ENCODE data around the gene RASAL2.
"Not testable (repeated sequence)": the region's sequence is repeated elsewhere in the genome, so short reads cannot be mapped to it uniquely, and the experiment has no call there.

The RASAL2 gene

DNA sequence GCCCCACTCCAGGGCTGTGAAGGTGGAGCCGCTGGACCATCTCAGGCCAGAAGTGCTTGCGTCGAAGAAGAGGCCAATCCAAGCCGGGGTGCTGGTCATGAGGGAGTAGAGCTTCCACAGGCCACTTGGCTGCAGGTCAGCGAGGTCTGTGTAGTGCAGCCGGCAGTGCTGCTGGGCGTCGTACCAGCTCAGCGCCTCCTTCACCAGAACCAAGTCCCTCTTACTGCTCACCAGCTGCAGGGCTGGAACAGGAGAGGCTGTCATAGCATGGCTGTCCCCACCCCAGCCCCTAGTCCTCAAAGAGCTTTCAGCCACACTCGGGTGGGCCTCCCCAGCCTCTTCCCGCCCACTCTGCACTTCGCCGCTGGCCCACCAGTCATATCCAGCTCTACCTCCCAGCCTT, 400.7 kb downstream of the RASAL2 start:
- no peak for DNase-seq (ENCODE audit: low read depth)

DNA sequence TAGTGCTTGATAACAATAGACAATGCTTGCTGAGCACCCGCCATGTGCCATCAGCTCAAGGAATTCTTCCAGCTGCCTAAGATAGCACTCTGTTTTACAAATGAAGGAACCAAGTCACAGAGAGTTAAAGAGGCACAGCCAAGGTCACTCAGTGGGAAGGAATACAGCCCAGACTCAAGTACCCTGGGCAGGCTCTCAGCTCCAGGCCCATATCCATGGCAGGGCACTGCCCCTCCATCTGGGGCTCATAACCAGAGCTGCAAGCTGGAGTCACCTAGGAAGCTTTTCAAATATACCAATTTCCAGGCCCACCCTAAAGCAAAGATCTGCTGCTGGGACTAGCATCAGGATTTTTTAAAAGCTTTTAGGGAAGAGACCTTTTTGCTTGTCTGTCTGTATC, 401.3 kb downstream of the RASAL2 start:
- DNase-seq (ENCODE audit: low read depth): no peak

DNA sequence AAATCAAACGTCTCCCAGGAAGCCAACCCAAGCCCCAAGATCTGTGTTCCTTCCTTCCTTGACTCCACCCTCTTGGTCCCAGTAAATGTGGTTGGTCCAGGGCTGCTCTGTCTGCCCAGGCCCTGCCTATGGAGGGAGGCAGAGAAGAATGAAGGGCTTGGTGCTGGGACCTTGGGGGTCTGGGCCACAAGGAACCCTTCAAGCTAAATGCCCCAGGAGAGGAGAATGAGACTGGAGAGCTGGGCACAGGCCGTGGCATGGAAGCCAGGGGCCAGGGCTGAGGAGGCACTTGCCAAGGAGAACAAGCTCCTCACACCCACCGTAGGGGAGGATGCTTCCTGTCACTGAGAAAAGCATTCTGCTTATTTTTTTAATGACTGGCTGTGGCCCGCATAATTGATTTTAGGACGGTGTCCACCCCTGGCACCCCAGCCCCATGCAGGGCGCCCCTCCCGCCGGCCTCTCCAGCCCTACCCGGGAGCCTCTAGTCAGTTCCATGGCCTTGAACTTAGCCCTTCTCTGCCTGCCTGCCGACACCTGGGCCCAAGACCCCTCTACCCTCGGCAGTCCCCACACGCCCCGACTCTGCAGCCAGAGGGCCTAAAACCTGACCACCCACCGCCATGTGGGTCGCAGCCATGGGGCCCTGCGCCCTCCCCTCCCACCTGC, 402.0 kb downstream of the RASAL2 start:
- no peak for DNase-seq (ENCODE audit: low read depth)

DNA sequence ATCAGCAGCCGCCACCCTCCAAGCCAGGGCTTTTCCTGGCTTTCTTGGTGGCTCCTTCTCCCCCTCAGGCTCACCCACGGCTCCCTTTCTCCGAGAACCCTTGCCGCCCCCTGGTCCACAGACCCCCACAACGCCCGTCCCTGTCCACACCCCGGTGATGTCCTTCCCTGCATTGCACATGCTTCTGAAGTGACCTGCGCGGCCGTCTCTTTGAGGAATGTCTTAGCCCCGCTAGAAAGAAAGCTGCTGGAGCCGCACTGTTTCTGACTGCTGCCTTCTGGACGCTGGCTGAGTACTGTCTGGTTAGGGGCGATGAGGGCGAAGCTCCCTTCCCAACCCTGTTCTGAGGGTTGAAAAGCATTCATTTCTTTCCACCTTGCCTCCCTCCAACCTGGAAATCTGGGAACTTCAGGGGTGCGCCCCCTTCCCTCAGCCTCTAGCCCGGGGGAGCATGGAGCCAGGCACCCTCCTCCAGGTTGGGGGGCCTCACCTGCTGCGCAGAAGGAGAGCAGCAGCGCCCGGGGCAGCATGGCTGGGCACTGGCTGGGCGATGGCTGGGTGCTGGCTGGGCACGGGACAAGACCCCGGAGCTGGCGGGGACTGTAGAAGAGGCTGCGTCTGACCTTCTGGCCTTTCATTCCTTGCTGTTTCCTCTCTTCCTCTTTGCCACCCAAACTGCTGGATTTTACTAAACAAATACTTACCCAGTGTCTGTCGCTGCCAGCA, 402.7 kb downstream of the RASAL2 start, which contains the start of gene CLEC20A:
Gene CLEC20A (minus strand): TSS at position 555 of the 726 bp plus-strand sequence. CDS start 25 bp downstream, at position 530.
- no peak for DNase-seq (ENCODE audit: low read depth)

DNA sequence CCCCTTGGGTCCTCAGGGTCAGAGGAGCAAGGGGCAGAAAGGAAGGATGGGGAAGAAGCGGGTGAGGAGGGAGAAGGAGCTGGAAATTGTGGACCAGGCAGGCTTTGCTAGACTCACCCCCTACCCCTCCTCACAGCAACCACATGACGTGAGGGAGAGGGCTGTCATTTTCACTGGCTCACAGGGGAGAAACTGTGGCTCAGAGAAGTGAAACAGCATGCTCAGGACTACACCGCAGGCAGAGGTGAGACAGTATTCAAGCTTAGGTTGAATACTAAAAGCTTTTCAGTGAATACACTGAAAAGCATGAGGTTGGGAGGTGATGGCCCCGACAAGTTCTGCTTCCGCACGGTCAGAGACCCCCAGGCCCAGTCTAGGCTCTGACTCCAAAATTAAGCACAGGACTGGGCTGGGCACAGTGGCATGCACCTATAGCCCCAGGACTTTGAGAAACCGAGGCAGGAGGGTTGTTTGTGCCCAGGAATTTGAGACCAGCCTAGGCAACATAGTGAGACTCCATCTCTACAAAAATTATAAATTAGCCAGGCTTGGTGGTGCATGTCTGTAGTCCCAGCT, 404.1 kb downstream of the RASAL2 start:
- no peak for DNase-seq (ENCODE audit: low read depth)

DNA sequence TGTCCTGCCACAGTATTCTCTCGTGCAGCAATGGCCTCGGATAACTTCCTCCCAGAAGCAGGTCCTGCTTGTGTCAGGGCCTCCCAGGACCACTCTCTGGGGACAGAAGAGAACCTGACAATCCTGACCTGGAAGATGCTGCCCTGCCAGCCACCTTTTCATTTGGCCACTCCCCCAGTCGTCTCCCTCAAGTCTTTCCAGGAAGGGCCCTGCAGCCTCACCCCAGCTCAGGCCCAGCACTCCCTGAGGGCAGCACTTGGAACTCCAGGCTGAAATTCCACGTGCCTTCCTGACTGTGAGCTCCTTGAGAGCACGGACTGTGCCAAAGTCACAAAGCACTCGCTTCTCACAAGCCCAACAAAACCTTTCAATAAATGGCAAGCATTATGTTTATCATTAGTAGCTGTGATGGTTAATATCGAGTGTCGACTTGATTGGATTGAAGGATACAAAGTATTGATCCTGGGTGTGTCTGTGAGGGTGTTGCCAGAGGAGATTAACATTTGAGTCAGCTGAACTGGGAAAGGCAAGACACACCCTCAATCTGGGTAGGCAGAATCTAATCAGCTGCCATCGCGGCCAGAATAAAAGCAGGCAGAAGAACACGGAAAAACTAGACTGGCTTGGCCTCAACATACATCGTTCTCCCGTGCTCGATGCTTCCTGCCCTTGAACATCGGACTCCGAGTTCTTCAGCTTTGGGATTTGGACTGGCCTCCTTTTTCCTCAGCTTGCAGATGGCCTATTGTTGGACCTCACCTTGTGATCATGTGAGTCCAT, 405.2 kb downstream of the RASAL2 start:
- no peak for DNase-seq (ENCODE audit: low read depth)

DNA sequence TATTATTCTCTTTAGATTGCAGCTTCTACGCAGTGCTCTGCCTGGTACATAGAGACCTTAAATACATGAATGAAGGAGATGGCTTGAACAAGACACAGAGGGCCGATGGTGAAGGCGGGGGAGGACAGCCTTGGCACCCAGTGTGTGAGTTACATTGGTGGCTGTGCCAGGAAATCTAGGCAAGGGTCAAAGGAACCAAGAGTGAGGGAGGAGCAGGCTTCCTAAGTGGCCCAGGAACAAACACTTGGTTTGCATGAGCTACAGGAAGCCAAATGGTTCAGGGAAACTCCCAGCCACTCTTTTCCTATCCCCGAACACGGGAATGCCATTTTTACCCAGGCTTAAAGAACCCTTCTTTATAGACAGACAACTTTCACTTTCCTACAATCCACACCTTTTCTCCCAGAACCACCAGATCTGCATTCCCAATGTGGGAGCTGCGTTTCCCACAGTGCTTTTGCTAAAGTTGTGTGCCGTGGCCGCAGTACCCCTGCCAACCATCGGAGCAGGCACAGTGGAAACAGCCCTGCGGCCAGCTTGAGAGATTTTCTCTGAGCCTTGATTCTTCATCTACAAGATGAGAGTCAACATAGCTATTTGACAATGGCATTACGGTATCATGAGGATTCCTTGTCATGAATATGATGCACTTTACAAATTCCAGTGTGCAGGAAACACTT, 406.3 kb downstream of the RASAL2 start:
- DNase-seq (ENCODE audit: low read depth): no peak

DNA sequence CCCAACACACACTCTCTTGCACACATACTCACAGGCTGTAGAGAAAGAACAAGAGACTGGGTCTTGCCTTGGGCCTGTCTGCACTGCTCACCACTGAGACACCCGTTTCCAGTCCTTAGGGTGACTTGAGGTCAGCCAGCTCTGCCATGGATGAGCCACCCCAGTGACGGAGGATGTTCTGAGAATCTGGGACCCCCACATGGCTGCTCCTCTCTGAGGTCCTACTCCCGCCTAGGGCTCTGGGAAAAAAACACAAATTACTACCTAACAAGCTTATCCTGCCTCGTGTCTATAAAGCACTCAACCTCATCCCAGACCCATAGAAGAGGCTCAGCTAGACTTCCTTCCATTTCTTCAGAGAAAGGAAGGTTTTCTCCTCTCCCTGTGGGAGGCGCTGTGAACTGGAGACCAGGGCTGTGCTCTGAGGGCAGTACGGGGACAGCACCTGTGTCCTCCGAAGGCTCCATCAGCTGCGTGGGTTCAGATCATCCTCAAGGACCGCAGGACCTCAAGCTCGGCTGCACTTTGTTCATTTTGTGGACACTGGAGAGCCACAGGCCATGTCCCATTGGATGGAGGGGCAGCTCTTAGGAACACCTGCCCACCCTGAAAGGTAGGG, 407.1 kb downstream of the RASAL2 start:
- no peak for DNase-seq (ENCODE audit: low read depth)

DNA sequence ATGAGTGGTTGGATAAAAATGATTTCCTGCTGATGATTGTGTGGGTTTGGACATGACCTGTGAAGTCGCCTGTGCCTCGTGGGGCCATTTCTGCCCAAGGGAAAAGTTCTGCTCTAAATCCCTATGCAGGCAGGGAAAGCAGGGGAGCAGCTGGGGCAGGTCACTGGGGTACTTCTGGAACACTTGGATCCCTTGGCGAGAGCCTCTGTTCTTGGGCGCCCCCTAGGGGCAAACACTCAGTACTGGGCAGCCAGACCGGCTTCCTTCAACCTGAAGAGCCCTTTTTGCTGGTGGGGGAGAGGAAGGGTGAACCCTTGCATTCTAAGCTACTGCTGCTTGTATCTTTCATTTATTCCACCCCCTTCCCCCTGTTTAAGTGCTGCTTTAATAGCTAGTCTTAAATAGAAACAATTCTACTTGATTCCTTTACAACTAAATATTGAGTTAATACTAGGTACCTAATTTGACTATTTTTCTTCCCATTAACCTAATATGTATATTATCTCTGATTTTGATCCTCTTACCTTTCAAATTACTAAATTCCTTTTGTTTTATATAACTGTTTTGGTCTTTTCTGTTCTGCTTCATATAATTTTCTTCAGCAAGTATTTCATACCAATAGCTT, 407.9 kb downstream of the RASAL2 start:
- DNase-seq (ENCODE audit: low read depth): peak; percentile 31

DNA sequence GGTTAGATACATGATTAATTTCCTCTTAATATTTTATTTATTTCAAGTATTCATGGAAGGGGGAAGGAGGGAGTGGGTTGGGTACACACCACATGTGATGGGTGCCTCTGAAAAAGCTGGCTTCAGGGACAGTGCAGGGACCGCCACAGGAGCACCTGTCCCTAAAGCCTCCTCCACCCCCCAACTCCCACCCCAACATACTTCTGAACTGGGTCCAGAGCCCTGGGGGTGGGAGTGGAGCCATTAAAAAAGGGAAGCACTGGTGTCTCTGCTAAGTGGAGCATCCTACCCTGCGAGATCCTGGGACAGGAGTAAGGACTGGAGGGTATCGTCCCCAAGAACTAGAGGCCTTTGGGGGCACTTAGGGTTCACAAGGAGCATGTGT, 408.4 kb downstream of the RASAL2 start:
- no peak for DNase-seq (ENCODE audit: low read depth)

DNA sequence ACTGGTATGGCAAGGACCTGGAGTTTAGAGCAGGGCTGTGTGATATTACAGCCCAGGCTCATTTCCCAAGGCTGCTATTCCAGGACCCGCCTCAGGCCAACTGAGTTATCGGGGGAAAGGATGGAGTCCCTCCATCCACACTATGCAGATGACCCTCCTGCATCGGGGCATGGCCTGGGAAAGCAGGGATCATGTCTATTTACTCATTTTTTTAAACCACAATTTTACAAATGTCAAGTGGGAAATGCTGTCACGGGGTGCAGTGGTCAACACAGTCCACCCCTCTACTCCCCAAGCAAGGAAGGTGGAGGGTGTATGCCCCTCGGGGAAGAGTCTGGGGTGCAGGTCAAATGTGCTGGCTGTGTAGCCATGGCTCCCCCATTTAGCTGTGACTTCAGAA, 409.0 kb downstream of the RASAL2 start:
- no peak for DNase-seq (ENCODE audit: low read depth)

DNA sequence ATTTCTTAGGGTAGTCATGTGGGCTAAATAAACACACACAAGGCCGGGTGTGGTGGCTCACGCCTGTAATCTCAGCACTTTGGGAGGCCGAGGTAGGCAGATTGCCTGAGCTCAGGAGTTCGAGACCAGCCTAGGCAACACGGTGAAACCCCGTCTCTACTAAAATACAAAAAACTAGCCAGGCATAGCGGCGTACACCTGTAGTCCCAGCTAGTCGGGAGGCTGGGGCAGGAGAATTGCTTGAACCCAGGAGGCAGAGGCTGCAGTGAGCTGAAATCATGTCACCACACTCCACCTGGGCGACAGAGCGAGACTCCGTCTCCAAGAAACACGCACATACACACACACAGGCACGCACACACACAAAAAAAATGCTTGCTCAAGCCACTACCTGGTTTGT, 409.4 kb downstream of the RASAL2 start:
- DNase-seq (ENCODE audit: low read depth): not testable (repeated sequence)

DNA sequence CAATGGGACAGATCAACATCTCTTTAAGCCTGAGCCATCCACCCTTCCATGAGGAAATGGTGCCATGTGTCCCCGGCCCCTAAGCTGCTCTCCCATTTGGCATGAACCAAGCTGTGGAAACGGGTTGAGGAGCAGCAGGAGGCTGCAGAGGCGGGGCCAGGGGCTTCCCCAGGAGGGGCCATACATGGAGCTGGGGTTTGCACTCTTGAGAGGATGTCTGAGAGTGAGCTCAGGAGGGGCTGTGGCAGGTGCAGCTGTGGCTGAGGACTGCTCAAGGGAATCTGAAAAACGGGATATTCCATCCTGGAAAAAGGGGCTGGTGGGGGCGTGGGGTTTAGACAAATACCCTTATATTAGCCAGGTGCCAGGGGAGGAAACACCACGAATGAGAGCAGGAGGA, 409.9 kb downstream of the RASAL2 start:
- no peak for DNase-seq (ENCODE audit: low read depth)

DNA sequence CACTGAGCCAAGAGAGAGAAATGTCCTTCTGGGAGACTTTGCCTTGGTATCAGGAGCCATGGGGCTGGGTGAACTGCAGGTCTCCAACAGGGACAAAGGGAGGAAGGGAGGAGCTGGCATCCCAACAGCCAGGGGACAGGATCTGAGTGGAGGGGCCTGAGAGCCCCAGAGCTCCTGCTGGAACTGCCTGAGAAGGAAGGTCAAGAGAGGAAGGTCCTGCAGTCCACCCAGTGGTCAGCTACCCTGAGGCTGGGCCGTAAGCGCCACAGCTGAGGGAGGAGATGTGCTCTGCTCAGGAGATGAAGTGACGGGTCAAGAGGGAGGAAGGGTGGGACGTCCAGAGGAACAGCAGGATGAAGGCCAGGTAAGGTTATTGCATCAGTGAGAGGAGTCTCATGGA, 410.4 kb downstream of the RASAL2 start:
- DNase-seq (ENCODE audit: low read depth): no peak

DNA sequence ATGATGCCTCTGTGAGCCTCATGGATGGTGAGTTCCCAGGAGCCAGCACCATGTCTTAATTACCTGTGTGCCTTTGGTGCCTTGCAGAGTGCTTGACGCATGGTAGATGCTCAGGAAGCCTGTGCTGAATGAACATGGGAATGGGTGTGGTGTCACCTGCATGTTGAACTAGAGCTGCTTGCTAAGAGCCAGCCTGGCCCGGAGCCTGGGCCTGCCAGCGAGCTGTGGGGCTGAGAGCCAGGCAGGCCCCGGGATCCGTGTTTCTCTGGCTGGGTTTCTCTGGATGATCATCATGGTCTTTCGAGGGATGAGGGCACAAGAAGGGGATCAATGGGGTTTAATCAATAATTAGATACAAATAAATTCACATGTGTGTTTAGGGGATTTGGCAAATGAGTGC, 412.3 kb downstream of the RASAL2 start:
- DNase-seq (ENCODE audit: low read depth): no peak

DNA sequence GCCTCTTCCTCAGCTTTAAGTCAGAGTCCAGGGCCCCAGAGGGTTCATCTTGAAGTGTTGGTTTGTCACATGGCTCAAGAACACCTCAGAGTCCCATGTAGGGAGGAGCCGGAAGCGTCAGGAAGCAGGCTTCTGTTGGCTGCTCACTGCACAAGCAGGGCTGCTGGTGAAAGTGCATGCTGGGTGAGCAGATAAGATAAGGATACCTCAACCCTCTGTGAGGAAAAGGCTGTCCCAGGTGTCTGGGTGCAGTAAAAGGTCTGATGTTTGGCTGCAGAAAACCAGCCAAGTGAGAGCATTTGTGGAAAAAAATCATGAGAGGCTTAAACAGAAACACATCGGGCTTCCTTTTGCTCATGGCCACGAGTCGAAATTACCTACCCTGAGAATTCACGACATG, 412.8 kb downstream of the RASAL2 start:
- no peak for DNase-seq (ENCODE audit: low read depth)

DNA sequence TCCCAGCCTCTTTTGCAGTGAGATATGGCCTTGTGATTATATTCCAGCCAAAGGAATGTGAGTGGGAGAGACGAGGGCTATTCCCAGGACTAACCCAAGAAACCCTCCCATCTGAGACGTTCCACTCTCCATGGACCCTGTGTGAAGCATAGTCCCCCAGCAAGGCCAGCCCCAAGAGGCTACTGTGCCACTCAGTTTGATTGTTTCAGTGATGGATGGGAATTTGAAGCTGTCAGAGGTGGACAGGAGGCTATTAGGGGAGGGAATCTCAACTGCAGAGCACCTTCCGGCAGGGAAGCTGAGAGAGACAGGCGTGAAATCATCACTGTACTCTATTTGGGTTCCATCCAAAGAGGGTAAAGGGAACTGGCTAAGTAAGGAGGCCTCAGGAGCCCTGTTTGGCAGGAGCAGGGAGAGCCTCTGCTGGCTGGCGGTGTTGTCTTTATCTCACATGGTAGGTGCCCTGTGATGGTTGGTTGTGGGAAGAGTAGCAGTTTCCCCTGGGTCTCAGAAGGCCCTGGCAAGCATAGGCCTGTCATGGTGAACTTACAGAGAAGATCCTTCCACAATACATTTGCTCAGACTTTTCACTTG, 415.6 kb downstream of the RASAL2 start:
- DNase-seq (ENCODE audit: low read depth): no peak

DNA sequence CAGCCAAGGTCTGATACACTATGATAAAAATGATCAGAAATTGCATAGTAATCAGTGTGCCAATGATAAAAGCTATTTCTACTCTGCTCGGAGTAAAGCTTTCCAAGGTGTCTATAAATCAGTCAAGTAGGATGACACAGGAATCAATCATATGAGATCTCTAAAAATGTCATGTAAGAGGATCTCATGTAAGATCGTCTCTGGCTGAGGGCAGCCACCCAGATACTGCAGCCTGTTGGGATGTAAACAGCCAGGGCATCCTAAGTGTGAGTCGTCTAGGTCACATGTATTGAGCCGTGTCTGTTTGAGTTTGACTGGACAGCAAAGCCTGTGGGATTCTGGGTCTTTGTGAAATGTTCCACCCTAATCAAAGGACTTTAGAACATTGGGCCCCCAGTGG, 416.3 kb downstream of the RASAL2 start:
- DNase-seq (ENCODE audit: low read depth): no peak

DNA sequence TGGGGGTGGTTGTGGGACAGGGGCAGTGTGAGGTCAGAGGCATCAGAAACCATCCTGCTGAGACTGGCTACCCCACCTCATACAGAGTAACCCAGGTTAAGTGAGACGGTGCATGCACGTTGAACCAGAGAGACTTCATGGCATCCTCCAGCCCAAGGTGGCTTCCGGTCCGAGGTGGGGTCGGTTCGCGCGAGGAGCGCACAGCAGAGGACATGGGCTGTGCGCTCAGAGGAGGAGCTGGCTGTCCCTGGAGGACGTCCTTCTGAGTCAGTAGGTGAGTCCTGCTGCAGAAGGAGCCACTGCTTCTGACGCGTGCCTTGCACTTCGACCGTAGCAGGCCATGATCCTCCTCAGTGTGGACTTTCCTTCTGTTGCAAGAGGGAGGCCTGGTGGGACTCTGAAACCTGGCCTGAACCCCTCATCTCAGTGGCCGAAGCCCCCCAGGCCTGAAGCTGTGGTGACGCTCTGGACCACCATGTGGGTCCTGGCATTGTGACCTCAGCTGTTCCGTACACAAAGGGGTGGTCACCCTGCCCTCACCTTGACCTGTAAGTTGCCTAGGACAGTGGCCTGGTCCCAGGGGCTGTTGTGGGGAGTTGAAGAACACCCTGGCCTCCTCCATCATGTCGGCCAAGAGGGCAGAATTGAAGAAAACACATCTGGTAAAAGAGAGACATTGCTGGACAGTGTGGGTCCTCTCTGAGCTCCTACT, 418.8 kb downstream of the RASAL2 start, which contains the start of gene TEX35:
Gene TEX35 (plus strand): TSS at position 544 of the 712 bp plus-strand sequence. CDS start 80 bp downstream, at position 624.
- no peak for DNase-seq (ENCODE audit: low read depth)

Data from GM04504 (cell line).